RWPE2 (cell line): ENCODE data around the gene MGMT.

ENCODE experiments used
- ATAC-seq: fragments of 200-7000 bp; cut with Tn5 transposase; 3 replicates; pipeline ENCODE4 v1.9.1; 2021; ENCODE audit warnings: low read depth
- DNase-seq: peaks from one replicate; pipeline ENCODE4 v3.0.0-alpha.2; 2020; ENCODE audit warnings: low spot score
- H3K27ac ChIP-seq: fragments of 450-650 bp; 2 replicates; pipeline ENCODE4 v1.5.1; 2017; ENCODE audit warnings: mild to moderate bottlenecking; ENCODE audit not compliant: poor library complexity, severe bottlenecking
- H3K27me3 ChIP-seq: fragments of 250-450 bp; sonication (Bioruptor Pico); 2 replicates; pipeline ENCODE4 v1.5.1; 2021; ENCODE audit warnings: mild to moderate bottlenecking, moderate library complexity; ENCODE audit not compliant: insufficient read depth, poor library complexity, severe bottlenecking
- H3K36me3 ChIP-seq: fragments of 250-450 bp; sonication (Bioruptor Pico); 2 replicates; pipeline ENCODE4 v1.5.1; 2020; ENCODE audit warnings: low read depth, mild to moderate bottlenecking, moderate library complexity
- H3K4me1 ChIP-seq: fragments of 250-450 bp; sonication (Bioruptor Pico); 2 replicates; pipeline ENCODE4 v1.5.1; 2021; ENCODE audit warnings: mild to moderate bottlenecking, moderate library complexity; ENCODE audit not compliant: insufficient read depth, poor library complexity, severe bottlenecking
- H3K4me3 ChIP-seq: fragments of 250-450 bp; sonication (Bioruptor Pico); 2 replicates; pipeline ENCODE4 v1.5.1; 2021; ENCODE audit warnings: mild to moderate bottlenecking, moderate library complexity; ENCODE audit not compliant: severe bottlenecking
- H3K9me3 ChIP-seq: fragments of 250-450 bp; sonication (Bioruptor Pico); 2 replicates; pipeline ENCODE4 v1.5.1; 2021; ENCODE audit warnings: mild to moderate bottlenecking, moderate library complexity; ENCODE audit not compliant: severe bottlenecking
- TF ChIP-seq, protein P1 (sequence below): fragments of 450-650 bp; IDR thresholded peaks from one replicate; pipeline ENCODE4 v1.5.1; 2017; ENCODE audit warnings: mild to moderate bottlenecking, moderate library complexity; ENCODE audit not compliant: poor library complexity, severe bottlenecking

MGMT gene

GRCh38 chr10:129772468-129773358 lies 305.7 kb downstream of the MGMT start:
- TF ChIP-seq, protein P1, sequence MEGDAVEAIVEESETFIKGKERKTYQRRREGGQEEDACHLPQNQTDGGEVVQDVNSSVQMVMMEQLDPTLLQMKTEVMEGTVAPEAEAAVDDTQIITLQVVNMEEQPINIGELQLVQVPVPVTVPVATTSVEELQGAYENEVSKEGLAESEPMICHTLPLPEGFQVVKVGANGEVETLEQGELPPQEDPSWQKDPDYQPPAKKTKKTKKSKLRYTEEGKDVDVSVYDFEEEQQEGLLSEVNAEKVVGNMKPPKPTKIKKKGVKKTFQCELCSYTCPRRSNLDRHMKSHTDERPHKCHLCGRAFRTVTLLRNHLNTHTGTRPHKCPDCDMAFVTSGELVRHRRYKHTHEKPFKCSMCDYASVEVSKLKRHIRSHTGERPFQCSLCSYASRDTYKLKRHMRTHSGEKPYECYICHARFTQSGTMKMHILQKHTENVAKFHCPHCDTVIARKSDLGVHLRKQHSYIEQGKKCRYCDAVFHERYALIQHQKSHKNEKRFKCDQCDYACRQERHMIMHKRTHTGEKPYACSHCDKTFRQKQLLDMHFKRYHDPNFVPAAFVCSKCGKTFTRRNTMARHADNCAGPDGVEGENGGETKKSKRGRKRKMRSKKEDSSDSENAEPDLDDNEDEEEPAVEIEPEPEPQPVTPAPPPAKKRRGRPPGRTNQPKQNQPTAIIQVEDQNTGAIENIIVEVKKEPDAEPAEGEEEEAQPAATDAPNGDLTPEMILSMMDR: no peak

DNA sequence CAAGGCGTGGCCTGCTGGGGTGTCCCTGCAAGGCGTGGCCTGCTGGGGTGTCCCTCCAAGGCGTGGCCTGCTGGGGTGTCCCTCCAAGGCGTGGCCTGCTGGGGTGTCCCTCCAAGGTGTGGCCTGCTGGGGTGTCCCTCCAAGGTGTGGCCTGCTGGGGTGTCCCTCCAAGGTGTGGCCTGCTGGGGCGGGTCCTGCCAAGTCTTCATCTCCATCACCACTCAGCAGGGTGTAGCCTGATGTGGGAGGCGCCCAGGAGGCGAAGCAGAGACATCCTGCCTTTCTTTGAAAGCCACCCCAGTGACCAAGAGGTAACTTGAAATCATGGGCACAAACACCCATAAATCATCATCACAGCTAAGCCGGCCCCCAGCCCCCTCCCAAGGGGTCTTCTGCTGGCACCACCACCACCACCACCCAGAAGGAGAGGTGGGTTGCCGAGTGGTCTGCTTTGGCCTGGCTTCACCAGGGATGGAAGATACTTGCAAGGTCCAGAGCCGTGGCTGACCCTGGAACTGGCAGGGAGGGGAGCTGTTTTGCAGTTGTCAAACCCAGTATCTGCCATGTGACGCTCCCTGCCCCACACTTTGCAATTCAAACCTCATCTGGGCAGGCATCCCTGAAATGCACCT lies 306.4 kb downstream of the MGMT start:
- DNase-seq: no peak
- no peak overlapping the region for H3K4me3 ChIP-seq
- TF ChIP-seq, protein P1: no peak
- no peak overlapping the region for H3K27ac ChIP-seq
- no peaks in the 10 kb centered on the region for H3K27me3 ChIP-seq
- H3K36me3 ChIP-seq: no peaks in the 10 kb centered on the region
- no peaks in the 10 kb centered on the region for H3K4me1 ChIP-seq
- no peak for ATAC-seq
- H3K9me3 ChIP-seq: no peaks in the 10 kb centered on the region

More at GRCh38 chr10:129772468-129773358, 305.7 kb downstream of the MGMT start:
- H3K36me3 ChIP-seq: no peaks in the 10 kb centered on the region
- H3K27ac ChIP-seq: no peak overlapping the region
- H3K4me3 ChIP-seq: no peak overlapping the region
- no peaks in the 10 kb centered on the region for H3K27me3 ChIP-seq
- no peaks in the 10 kb centered on the region for H3K9me3 ChIP-seq
- no peak for ATAC-seq
- DNase-seq: no peak
- H3K4me1 ChIP-seq: no peaks in the 10 kb centered on the region

DNA sequence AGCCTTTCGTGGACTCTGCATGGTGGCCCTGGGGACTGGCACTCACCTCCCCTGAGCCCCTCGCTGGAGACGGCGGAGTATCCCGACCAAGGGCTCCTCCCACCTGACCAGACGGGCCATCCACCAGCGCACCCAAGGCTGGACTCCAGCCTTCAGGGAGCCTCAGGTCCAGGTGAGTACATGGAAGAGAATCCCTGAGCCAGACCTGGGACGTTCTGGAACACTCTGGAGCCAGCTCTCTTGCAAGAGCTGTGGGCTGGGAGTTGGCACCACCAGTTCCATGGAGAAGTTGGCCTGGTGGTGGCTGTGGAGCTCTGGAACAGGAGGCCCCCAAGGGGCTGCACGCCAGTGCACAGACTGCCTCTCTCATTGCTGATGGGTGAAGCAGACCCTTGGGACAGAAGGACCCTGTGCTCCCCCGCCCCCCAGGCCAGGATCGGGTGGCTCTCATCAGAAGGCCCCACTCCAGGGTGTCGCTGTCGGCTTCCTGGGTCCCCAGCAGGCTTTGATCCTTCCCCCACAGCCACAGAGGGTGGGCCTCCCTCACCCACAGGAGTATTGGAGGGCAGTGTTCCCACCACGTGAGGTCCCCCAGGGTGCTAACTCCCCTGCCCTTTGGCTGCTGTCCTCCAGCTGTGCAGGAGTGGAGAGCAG lies 307.2 kb downstream of the MGMT start:
- ATAC-seq (no peak), DNase-seq (no peak)
- H3K4me3 ChIP-seq: no peak overlapping the region
- no peaks in the 10 kb centered on the region for H3K4me1 ChIP-seq
- H3K36me3 ChIP-seq: no peaks in the 10 kb centered on the region
- no peaks in the 10 kb centered on the region for H3K9me3 ChIP-seq
- H3K27me3 ChIP-seq: no peaks in the 10 kb centered on the region
- TF ChIP-seq, protein P1: no peak
- no peak overlapping the region for H3K27ac ChIP-seq

GRCh38 chr10:129774736-129775401 lies 307.8 kb downstream of the MGMT start:
- Histone ChIP-seq H3K36me3 (no peaks in the 10 kb centered on the region), H3K4me1 (no peaks in the 10 kb centered on the region), H3K4me3 (no peak overlapping the region), H3K9me3 (no peaks in the 10 kb centered on the region), H3K27ac (no peak overlapping the region), H3K27me3 (no peaks in the 10 kb centered on the region)
- DNase-seq: no peak
- TF ChIP-seq, protein P1: no peak
- no peak for ATAC-seq
